NCI-H2171 (cell line): Measurements from ENCODE around the gene PTPN1.
"Not testable (repeated sequence)": the region's sequence is repeated elsewhere in the genome, so short reads cannot be mapped to it uniquely, and the experiment has no call there.

ENCODE experiments used
- DNase-seq: peaks from one replicate; lab custom pipeline; 2025; lab: John Stamatoyannopoulos, UW

Gene PTPN1

GRCh38 chr20:50558483-50558925 lies 48.3 kb downstream of the PTPN1 start:
- no peak for DNase-seq

GRCh38 chr20:50559149-50559548 lies 49.0 kb downstream of the PTPN1 start:
- DNase-seq = no peak

DNA sequence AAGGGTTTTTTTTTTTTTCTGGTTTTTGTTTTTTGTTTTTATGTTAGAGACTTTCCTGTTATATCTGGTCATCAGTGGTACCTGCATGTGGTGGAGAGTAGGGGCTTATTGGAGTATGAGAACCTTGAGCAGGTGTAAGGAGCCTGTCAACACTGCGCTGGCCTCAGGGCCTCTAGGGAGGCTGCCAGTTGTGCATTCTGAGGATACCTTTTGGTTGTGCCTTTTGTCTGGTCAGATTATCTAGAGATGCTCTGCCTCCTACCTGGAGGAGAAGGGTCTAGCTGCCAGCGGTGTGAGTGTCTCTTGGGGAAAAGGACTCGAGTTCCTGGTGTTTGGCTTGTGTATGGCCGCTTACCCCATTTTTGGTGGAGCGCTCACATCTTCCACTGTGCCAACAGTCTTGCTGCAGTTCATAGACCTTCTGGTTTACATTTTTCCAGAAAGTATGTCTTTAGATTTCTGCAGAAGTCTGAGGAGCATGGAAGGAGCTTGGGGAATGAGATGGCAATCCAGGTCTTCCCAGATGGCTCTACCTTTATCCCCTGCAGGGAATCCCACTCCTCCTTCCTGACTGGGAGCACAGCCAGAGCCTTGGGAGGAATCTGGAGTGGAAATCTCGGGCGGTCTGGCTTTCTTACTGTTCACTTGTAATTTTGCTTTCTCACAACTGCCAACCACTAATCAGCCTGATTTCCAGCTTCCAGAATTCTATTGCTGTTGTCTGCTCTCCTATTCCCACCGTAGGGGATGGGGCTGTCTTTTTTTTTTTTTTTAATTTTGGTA lies 49.9 kb downstream of the PTPN1 start:
- DNase-seq = no peak

DNA sequence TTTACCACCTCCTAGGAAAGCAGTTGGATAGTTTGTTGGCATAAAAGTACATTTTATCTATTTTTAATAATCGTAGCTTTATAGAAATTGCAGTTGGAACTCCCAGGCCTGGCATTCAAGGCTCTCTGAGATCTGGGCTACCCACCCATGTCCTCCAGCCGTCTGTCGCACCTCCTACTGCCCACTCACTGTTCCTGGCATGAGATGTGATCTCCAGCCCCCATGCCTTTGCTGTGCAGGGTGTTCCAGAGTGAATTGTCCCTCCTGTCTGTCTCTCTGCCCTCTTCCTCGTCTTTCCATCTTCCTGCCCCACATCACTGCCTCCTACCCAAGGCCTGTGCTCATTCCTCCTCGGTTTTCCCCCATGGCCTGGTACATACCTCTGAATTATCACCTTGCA lies 50.7 kb downstream of the PTPN1 start:
- DNase-seq = no peak

GRCh38 chr20:50561379-50562078 lies 51.3 kb downstream of the PTPN1 start:
- no peak for DNase-seq

- DNase-seq = no peak
Observed at GRCh38 chr20:50562262-50562701, 52.1 kb downstream of the PTPN1 start.

DNA sequence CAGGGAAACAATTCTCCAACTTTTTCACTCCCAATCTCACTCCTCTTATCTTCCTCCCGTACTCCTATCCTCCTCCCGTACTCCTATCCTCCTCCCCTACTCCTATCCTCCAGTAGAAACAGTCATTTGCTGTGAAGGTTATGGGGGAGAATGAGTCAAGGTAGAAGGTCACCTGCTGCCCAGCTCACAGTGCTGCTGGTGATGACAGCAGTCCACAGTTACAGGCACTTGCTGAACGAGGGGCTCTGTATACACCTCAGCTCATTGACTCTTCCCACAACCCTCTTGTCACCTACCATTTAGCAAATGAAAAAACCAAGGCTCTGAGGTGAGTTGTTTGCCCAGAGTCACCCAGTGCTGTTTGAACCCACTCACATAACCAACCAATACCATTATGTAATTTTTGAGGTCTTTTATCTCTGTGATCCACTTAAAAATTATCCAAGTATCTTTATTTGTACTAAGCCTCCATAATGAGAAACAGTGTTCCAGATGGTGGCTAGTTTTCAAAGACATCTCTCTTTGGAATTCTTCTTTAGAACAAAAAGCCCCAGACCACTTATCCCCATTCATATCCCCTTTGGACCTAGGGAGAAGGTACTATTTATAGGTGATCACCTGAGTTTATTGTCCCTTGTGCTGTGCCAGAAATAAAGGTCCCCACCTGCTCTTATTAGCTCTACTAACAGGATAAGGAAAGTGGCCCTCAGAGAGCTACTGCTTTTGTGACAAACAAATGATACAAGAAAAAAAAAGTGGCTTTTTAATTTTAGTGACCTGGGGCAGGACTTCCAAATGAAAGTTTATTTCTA lies 53.2 kb downstream of the PTPN1 start:
- no peak for DNase-seq

DNA sequence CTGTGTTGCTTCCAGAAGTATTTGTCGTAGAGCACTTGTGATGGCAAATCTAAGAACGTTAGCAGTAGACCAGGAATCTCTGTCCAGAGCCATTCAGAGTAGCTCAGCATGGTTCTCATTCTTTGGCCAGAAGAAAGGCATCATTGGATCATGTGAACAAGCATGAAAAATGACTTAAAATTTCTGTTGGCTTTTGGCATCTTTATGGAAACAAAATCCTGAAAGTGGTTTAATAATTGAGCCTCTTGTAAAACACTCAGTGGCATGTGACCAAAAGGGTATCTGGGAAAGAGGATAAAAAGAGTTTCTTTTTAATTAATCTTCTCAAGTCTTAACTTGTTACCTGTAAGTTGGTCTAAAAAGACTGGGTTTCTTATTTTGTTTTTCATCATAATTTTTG lies 55.2 kb downstream of the PTPN1 start:
- no peak for DNase-seq

DNA sequence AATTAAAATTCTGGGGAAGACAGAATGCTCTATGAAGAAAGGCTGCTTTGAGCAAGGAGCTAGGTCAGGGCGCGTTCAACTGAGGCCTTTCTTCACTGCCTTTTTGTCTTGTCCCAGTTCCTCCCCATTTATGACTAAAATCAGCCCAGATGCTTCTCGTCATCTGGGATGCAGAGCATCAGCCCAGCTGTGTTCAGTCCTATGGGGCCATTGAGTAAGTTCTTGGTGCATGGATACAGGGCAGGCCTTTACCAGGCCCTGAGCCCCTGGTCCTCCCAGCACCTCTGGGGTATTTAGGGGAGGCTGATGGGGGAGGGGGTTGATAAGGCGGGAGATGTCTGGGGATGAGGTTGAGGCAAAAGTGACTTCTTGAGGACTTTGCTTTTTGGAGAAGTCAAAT lies 55.7 kb downstream of the PTPN1 start:
- no peak for DNase-seq

GRCh38 chr20:50567860-50568548 lies 57.8 kb downstream of the PTPN1 start:
- DNase-seq = no peak

GRCh38 chr20:50568549-50568942 lies 58.4 kb downstream of the PTPN1 start:
- no peak for DNase-seq

DNA sequence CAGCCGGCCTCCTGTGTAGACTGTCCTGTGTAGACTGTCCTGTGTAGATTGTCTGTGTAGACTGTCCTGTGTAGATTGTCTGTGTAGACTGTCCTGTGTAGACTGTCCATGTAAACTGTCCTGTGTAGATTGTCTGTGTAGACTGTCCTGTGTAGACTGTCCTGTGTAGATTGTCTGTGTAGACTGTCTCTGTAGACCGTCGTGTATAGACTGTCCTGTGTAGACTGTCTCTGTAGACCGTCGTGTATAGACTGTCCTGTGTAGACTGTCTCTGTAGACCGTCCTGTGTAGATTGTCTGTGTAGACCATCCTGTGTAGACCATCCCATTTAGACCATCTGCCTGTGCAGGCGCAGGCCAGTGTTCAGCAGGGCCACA lies 59.3 kb downstream of the PTPN1 start:
- not testable (repeated sequence) for DNase-seq

DNA sequence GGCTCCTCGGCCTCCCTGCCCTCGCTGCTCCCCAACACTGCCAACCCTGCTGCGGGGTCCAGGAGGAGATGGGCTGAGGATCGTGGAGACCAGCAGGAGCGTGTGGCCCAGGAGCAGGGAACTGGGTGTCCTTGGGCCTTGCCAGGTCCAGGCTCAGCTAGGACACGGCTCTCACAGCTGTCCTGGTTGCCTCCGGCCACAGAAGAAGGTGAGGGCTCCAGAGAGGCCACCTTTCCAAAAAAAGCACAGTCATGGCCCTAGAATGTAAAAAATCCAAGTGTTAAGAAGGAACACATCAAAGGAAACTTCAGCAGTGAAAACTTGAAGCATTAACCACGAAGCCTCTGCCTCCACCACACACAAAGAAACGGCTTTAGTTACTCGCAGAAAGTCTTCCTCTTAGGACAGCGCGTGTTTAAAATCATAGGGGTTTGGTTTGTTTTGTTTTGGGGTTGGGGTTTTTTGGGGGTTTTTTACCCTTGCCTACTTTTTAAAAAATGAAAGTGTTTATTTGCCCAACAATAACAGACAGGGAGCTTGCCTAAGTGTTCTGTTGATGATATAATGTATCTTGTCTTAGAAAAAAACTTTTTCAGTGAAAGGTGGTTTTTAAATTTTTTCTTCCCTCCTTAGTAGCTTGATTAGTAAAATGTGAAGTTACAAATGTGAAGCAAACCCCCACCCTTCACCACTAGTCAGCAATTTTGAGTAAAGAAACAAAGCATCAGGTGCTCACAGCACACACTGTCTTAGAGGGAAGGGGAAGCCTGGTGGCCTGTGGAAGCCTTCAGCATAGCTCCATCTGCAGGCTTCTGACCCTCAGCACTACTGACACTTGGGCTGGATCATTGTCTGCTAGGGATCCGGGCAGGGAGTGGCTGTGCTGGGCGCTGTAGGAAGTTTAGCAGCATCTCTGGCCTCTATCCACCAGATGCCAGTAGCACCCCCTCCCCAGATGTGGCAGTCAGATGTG lies 60.0 kb downstream of the PTPN1 start:
- DNase-seq = no peak

- DNase-seq = no peak
Observed at GRCh38 chr20:50571466-50571865, 61.3 kb downstream of the PTPN1 start.

DNA sequence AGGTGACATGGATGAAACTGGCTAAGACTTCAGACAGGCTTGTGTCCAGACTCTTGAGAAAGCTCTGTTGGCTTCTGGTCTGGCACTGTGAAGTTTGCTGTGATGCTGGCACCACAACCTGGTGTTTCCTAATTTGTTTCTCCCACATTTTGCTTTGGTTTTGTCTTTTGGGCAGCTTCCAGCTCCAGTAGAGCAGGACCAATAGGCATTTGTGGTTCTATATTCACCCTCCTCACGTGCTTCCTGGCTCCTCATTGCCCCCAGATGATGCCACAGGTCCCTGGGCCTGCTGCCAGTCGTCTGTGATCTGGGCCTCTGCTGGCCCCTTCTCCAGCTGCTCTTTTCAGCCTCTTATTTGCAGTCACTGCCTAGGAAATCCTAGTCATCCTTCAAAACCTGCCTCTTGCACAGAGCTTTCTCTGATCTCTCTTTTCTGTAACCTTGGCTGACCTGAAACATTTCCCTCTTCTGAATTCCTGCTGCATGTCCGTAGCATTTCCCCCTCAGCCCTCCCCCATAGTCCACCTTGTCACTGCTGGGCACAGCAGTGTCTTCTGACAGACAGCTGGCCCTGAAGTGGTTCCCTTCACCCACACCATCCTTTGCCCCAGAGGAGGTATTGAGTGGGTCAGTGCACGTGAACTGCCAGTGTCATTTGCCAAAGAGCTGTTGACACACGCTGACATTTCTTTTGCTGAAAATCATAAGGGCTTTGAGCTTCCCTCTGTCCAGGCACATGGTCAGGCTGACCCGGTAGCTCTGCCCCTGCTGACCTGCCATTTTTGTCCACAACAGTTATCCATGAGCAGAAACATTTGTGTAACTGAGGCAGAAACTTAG lies 63.0 kb downstream of the PTPN1 start:
- DNase-seq = peak; percentile 75

GRCh38 chr20:50574108-50574507 lies 63.9 kb downstream of the PTPN1 start:
- DNase-seq = no peak

- no peak for DNase-seq
Observed at GRCh38 chr20:50574586-50574985, 64.4 kb downstream of the PTPN1 start.

DNA sequence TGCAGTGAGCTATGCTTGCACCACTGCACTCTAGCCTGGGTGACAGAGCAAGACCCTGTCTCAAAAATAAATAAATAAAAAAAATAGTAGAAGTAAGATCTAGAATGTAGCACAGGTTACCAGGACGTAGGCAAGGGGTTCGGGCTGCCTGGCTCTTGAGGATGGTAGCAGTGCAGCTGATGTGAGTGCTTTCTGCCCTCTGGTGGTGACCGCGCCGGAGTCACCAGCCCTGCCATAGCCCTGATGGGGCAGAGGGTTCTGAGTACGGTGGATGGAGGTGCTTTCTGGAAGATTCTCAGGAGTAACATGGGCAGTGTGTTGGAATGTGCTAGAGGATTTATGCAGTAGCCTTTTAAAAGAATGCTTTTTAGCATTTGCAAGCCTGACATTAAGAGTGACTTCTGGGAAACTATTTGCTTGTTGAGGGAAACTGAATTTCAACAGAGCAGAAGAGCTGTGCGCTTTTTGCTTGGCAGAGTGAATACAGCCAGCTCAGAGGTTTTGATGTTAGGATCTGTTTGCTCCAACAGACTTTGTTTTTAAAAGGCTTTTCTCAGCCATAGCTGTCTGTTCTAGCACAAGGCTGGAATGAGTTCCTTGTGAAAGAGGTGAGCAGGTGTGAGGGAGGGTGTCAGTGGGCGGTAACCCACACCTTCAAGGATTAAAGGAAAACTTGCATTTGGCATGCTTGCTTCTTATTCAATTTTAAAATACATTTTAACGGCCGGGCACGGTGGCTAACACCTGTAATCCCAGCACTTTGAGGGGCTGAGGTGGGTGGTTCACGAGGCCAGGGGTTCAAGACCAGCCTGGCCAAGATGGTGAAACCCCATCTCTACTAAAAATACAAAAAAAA lies 65.9 kb downstream of the PTPN1 start:
- peak; percentile 40 for DNase-seq
